GM19468 (cell line): ENCODE data around the gene P3H1.
"Not testable (repeated sequence)": the region's sequence is repeated elsewhere in the genome, so short reads cannot be mapped to it uniquely, and the experiment has no call there.

ENCODE experiments used
- ATAC-seq: cut with Tn5 transposase; IDR thresholded peaks from one replicate; pipeline ENCODE4 v1.9.1; 2021; ENCODE audit warnings: mild to moderate bottlenecking, moderate library complexity, moderate number of reproducible peaks; ENCODE audit not compliant: unreplicated experiment; ENCODE audit errors: extremely low read depth

The P3H1 gene

GRCh38 chr1:42734201-42735035 is 32.4 kb downstream of the P3H1 start:
- ATAC-seq: no peak

- ATAC-seq: no peak
These were observed 33.2 kb downstream of the P3H1 start for GRCh38 chr1:42733415-42734200.

- no peak for ATAC-seq
These were observed 34.6 kb downstream of the P3H1 start for GRCh38 chr1:42732126-42732680.

GRCh38 chr1:42731585-42731984 is 35.2 kb downstream of the P3H1 start:
- no peak for ATAC-seq

- no peak for ATAC-seq
These were observed 35.8 kb downstream of the P3H1 start for GRCh38 chr1:42730988-42731387.

- ATAC-seq: no peak
These were observed 36.8 kb downstream of the P3H1 start for GRCh38 chr1:42730002-42730401.

- ATAC-seq: not testable (repeated sequence)
These were observed 41.0 kb downstream of the P3H1 start for GRCh38 chr1:42725820-42726219.

GRCh38 chr1:42723511-42723910 is 43.3 kb downstream of the P3H1 start:
- ATAC-seq: no peak

GRCh38 chr1:42722403-42722802 is 44.4 kb downstream of the P3H1 start:
- not testable (repeated sequence) for ATAC-seq

- no peak for ATAC-seq
These were observed 44.9 kb downstream of the P3H1 start for GRCh38 chr1:42721926-42722325.

- ATAC-seq: no peak
These were observed 46.0 kb downstream of the P3H1 start for GRCh38 chr1:42720868-42721267.

- ATAC-seq: not testable (repeated sequence)
These were observed 52.4 kb downstream of the P3H1 start for GRCh38 chr1:42714441-42714840.

GRCh38 chr1:42713293-42713692 is 53.5 kb downstream of the P3H1 start:
- ATAC-seq: no peak

GRCh38 chr1:42712808-42713207 is 54.0 kb downstream of the P3H1 start:
- ATAC-seq: not testable (repeated sequence)

GRCh38 chr1:42703888-42704464 is 62.9 kb downstream of the P3H1 start:
- no peak for ATAC-seq

GRCh38 chr1:42700006-42700405 is 66.8 kb downstream of the P3H1 start:
- no peak for ATAC-seq

GRCh38 chr1:42698081-42698813 is 68.6 kb downstream of the P3H1 start:
- no peak for ATAC-seq
